LNCAP (cell line): Measurements from ENCODE around the gene LCN2.

Experiments used
- TF ChIP-seq, protein P1 (sequence below): fragments of 450-650 bp; IDR thresholded peaks from 2 replicates; pipeline ENCODE4 v1.5.1; 2017; ENCODE audit warnings: mild to moderate bottlenecking

The LCN2 gene

DNA sequence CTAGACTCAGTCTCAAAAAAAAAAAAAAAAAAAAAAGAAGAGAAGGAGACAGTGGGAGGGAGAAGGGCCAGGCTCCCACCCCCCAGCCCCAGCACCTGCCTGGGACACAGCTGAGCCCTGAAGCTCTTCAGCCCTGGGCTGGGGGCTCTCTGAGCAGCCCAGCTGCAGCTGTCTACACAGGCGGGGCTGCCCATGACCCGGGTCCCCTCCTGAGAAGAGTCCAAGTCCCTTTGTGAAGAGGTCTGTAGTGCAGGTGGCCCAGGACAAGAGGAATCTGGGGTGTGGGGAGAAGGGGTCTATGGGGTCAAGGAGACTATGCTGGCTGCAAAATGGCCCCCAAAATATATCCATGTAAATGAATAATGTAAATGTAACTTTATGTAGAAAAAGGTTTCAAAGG is 6.7 kb upstream of the LCN2 start:
- TF ChIP-seq, protein P1, sequence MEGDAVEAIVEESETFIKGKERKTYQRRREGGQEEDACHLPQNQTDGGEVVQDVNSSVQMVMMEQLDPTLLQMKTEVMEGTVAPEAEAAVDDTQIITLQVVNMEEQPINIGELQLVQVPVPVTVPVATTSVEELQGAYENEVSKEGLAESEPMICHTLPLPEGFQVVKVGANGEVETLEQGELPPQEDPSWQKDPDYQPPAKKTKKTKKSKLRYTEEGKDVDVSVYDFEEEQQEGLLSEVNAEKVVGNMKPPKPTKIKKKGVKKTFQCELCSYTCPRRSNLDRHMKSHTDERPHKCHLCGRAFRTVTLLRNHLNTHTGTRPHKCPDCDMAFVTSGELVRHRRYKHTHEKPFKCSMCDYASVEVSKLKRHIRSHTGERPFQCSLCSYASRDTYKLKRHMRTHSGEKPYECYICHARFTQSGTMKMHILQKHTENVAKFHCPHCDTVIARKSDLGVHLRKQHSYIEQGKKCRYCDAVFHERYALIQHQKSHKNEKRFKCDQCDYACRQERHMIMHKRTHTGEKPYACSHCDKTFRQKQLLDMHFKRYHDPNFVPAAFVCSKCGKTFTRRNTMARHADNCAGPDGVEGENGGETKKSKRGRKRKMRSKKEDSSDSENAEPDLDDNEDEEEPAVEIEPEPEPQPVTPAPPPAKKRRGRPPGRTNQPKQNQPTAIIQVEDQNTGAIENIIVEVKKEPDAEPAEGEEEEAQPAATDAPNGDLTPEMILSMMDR = no peak

- TF ChIP-seq, protein P1 = no peak
Observed at GRCh38 chr9:128143525-128144238, 5.6 kb upstream of the LCN2 start.

GRCh38 chr9:128144239-128145181 is 4.7 kb upstream of the LCN2 start:
- TF ChIP-seq, protein P1 = no peak

- TF ChIP-seq, protein P1 = no peak
Observed at GRCh38 chr9:128145536-128145935, 3.7 kb upstream of the LCN2 start.

GRCh38 chr9:128145951-128146351 is 3.3 kb upstream of the LCN2 start:
- TF ChIP-seq, protein P1 = no peak

GRCh38 chr9:128146591-128147120 is 2.6 kb upstream of the LCN2 start:
- TF ChIP-seq, protein P1 = no peak

DNA sequence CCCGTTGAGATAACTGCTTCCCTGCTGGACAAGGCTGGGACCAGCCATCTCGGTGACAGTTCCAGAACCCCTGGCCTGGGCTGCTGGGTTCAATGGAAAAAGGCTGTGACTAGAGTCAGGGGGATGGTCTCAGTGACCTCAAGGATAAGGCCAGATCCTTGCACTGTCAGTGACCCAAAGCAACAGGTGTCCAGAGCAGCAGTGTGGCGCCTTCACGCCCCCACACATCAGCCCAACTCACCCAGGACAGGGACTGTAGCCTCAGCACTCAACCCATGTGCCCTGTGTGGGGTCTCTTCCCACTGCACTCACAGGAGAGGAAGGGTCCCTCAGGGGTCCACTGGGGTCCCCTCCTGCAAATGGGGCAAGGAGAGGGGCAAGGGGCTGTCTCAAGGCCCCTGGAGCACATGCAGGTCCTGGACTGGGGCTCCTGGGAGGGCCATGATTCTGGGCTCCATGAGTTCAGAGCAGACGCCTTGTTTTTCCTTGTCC is 698 bp upstream of the LCN2 start:
- TF ChIP-seq, protein P1 = no peak
